GM18520 (cell line): ENCODE measurements around the gene IFIT1.
"Not testable (repeated sequence)": the region's sequence is repeated elsewhere in the genome, so short reads cannot be mapped to it uniquely, and the experiment has no call there.

Experiments used
- ATAC-seq: cut with Tn5 transposase; IDR thresholded peaks from one replicate; pipeline ENCODE4 v1.9.1; 2021; ENCODE audit not compliant: unreplicated experiment

The IFIT1 gene, protein sequence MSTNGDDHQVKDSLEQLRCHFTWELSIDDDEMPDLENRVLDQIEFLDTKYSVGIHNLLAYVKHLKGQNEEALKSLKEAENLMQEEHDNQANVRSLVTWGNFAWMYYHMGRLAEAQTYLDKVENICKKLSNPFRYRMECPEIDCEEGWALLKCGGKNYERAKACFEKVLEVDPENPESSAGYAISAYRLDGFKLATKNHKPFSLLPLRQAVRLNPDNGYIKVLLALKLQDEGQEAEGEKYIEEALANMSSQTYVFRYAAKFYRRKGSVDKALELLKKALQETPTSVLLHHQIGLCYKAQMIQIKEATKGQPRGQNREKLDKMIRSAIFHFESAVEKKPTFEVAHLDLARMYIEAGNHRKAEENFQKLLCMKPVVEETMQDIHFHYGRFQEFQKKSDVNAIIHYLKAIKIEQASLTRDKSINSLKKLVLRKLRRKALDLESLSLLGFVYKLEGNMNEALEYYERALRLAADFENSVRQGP

DNA sequence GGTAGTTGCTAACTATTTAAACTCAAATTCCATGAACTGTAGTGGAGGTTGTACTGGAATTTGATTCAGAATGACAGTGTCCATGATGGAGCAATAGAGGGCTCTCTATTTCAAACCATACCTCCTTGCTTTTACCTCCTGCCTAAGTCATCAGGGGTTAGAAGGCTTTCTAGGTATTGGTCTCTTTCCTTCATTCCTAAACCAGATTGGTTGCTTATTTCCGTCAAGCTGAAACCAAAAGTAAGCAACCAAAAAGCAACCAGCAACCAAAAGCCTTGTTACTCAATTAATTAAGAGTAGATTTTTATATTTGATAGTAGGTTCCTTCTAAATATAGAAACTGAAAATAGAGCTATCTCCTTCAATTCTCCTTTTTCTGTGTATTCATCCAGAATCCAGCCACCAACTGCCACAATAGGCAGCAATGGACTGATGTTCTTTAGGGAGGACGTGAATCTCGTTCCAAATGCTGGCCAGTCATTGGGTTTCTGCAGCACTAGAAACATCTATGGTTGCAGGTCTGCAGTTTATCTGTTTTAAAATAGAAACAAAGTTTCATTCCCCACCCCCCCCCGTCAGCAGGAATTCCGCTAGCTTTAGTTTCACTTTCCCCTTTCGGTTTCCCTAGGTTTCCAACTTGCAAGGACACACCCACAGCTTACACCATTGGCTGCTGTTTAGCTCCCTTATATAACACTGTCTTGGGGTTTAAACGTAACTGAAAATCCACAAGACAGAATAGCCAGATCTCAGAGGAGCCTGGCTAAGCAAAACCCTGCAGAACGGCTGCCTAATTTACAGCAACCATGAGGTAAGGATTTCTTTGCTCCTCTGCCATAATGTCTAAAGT lies at the start of gene IFIT1:
IFIT1 (plus strand) TSS at position 717 of the 850 bp plus-strand sequence; CDS start at position 807, 90 bp downstream.
- peak; percentile 73 for ATAC-seq

DNA sequence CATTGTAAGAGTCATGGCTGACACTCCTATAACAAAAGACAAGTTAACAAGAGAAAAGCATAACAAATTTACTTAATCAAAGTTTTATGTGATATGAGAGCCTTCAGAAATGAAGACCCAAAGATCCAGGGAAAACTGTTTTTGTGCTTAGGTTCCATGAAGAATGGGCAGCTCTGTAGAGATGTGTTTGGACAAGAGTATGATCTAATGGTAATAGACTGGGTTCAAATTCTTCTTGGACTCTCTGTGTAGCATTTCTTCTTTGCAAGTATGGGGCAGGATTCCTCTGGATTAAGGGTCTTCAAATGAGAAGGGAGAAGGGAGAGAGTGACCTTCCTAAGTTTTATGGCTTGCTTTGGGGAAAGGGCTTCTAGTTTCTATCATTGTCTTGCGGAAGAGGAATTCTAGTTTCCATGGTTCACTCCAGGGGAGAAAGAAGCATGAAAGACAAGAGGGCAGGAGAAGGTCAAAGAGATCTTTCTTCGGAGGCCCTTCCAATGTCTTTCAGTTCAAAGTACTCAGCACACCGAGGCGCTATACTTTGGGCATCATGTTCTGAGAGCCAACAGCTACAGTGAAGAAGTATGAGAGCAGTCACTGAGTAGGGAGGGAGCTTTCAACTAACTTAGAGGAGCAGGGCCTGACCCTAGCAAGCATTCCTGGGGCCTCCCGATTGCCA lies 49.2 kb upstream of the IFIT1 start:
- ATAC-seq, result no peak

DNA sequence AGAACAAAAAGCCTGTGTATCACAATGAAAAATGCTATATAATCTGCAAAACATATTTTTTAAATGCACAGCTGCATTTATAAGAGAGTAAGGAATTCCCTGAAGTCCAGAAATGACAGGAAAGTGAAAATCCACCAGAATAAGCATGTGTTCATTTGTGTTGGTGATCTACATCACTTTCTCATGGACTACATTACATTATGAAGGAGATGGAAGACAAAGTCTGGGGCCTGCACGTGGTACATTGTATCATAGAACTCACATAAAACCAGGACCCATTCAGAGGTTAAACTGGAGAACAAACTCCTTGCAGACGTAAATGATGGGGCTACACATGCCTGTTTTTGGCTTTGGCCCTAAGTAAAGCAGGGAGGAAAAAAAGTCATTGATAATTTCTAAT lies 48.3 kb upstream of the IFIT1 start:
- ATAC-seq, result no peak

DNA sequence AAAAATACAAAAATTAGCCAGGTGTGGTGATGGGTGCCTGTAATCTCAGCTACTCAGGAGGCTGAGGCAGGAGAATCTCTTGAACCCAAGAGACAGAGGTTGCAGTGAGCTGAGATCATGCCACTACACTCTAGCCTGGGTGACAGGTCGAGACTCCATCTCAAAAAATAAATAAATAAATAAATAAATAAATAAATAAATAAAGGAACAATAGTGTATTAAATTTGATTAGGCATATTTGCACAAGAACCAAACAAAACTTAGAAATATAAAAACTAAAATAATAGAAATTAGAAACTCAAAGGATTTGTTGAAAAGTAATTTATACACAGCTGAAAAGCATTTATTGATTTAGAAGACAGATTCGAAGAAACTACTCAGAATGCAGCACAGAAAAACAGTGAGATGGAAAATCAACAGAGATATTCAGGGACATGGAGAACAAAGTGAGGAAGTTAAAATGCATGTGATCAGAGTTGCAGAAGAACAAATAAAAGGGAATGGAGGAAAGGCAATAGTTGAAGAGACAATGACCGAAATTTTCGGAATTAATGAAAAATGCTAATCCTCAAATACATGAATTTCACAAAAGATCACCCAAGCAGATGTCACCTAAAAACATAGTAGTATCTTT lies 46.9 kb upstream of the IFIT1 start:
- no peak for ATAC-seq

DNA sequence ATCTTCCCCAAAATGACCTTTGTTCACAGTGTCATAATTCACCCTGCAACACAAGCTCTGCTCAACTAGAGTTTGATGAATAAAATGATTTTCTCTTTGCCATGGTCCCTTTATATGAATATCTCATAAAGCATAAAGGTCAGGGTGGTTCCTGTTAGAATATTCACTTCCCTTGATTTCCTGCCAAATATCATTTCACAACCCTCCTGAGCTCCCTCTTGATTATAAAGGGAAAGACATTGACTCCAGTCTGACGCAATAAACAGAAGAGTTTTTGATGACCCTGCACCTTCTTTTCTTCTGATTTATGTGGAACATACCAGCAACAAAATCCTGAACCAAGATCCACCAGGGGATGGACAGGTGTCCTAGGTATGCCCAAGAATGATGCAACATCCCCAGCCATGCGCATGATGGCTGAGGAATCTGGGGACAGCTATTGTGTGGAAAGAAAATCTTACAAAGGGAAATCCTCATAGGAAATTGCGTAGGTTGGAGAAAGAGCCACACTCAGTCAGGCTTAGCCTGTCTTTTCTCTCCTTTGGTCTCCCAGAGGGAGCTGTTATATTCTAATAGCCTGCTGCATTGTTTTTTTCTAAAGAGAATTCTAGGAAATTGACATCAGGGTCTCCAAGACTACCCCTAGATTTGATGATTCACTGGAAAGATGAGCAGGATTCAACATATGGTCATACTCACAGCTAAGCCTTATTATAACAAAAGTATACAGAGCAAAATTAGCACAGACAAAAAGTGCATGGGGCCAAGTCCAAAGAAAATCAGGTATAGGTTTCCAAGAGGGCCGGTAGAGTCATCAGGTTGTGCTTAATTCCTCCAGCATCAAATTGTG lies 45.8 kb upstream of the IFIT1 start:
- no peak for ATAC-seq

DNA sequence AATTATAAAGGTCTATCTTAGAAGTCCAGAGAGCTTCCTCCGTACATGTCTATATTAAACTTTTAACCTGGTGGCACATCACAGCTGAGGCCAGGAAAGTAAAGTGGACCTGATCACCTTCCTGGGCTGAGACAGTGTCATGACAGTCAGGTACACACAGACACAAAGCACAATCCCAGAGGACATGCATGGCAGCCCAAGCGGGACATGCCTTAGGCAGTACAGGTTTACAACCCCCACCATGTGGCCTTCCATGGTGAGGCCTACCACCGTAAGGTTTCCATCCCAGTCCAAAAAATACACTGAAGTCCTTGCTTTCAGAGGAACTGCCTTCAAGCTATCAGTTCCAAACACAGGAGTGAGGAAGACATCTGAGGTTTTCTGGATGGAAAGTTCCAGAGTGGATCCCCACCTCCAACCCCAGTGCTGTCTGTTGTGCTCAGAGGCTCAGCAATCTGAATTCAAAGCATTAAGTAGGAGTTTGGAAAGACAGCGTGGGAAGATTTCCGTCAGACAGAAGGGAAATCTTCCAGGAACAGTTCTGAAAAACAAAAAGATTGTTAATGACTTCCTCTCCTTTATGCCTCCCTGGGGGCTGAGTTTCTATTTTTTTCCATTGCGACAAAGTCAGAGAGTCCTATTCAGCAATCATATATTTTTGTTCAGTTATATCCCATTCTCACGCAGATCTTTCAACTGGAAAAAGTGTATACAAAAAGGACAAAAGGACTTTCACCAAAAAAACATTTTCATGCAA lies 44.5 kb upstream of the IFIT1 start:
- no peak for ATAC-seq

DNA sequence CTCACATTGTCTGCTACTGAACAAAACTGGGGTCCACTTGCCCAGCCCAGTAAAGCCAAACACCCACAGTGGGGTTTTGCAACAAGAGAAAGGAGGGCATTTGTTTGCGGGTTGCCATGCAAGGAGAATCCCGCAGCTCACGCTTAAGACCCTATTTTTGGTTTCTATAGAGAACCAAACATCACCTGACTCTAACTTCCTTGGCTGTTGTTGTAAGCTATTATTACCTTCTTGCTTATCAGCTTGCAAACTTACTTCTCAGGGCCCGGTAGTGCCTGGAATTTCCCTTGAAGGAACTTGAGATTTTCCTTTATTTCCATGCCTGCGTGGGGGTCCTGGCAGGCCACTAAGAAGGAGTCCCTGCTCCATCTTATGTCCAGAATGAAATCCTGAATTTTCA lies 43.9 kb upstream of the IFIT1 start:
- ATAC-seq, result no peak

DNA sequence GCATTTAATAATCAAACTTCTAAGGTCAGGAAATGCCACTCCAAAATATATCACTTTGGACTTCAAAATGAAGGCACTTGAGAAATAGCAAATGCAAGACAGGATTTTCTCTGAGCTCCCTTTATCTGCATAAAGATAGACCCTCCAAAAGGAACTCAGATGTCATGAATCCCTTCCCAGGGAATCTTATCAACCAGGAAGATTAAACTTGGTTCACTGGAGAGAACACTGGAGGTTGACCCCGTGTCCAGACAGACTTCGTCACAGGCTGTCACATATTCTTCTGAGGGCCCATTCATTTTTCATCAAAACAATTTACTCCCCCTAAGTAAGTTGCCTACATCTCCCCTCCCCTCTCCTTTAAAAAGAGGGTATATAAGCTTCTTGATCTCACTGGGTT lies 43.4 kb upstream of the IFIT1 start:
- ATAC-seq, result no peak

DNA sequence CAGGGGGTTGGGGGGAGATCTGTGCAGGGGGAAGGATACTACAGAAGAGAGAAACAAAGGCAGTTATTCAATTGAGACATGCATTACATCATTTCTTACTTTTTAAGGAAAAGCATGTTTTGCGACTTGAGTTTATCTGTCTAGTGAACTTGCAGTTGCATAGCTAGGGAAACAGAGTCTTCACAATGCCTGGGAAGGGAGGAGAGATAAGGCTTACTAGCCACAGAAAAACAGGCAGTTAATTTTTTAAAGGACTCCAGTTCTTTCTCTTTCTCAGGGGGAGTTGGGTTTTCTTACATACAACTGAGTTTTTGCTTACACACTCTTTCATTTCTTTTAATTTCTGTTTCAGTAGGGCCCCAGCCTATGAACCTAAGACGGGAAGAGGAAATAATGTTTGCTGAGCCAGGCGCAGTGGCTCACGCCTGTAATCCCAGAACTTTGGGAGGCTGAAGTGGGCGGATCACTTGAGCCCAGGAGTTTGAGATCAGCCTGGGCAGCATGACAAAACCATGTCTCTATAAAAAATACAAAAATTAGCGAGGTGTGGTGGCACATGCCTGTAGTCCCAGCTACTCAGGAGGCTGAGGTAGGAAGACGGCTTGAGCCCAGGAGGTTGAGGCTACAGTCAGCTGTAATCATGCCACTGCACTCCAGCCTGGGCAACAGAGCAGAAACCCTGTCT lies 41.6 kb upstream of the IFIT1 start:
- ATAC-seq, result not testable (repeated sequence)

DNA sequence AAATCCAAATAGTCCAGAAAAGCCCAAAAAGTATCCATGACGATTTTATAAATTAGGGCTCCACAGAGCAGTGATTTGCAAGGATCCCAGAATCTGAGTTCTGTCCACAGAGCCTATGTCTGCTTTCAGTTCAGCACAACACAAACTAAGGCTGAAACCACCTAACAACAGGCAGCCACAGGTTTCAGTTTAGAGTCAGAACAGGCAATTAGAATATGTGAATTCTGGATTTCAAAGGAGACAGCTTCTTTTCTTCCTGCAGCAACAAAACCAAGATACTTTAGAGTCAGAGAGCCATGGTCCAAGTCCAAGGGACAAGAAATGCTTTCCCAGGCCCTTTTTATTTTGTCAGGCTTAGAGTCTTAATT lies 41.0 kb upstream of the IFIT1 start:
- peak; percentile 75 for ATAC-seq

DNA sequence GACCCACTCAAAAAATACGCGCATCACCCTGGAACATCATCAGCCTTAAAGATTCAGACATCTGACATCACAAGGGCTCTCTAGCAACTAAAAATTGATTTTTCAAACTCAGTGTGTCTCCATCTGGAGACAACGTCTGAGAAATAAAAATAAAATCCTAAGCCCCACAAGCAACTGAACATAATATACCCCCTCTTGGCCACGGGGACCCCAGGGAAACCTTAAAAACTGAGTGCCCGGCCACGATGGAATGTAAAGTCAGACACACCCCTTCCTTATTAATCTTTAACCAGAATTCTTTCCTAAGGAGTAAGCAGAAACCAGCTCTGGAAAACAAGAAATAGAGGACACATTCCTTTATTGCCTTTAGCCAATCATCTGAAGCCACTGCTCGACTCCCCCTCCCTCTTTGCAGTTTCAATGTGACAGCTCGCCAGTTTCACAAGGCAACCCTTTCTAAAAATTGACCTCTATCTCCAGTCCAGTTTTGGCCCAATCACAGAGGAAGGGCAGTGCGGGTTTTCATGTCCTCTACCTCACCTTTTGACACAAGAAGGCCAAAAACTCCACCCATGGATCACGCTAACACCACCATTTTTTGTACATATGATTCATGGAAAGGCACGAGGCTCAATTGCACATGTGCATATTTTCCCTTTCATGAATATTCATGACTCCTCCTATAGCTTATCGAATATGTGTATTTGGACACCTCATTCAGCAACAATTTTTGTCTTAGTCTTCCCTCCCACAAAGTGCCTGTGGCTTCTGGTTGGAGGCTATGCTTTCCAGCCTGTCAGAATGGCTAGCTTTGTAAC lies 40.4 kb upstream of the IFIT1 start:
- no peak for ATAC-seq

DNA sequence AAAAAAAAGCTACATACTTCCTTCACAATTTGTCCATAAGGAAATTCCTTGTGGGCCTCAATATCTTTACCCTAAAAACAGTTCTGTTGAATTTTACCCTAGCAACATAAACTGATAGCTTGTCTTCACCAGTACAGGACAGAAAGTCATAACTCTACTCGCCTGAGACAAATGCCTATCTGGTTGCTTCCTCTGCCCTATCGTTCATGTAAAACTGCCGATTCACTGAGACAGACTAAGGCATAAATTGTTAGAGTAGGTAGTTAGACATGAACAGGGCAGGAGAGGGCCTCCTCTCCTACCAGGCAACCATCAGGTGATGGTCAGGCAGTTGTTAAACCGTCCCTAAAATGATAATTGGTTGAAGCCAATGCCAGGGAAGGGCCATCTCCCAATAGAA lies 39.6 kb upstream of the IFIT1 start:
- ATAC-seq, result no peak

DNA sequence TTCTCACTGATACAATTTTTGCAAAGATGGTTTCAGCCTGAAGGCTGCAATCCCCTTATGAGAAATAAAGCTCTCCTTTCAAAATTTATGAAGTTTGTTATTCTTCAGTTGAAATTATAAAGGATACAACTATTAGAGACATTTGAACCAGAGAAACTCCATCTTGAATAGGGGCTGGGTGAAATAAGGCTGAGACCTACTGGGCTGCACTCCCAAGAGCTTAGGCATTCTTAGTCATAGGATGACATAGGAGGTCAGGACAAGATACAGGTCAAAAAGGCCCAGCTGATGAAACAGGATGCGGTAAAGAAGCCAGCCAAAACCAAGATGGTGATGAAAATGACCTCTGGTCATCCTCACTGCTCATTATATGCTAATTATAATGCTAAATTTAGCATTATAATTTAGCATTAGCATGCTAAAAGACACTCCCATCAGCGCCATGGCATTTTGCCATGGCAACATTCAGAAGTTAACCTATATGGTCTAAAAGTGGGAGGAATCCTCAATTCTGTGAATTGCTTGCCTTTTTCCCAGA lies 37.0 kb upstream of the IFIT1 start:
- ATAC-seq, result no peak

DNA sequence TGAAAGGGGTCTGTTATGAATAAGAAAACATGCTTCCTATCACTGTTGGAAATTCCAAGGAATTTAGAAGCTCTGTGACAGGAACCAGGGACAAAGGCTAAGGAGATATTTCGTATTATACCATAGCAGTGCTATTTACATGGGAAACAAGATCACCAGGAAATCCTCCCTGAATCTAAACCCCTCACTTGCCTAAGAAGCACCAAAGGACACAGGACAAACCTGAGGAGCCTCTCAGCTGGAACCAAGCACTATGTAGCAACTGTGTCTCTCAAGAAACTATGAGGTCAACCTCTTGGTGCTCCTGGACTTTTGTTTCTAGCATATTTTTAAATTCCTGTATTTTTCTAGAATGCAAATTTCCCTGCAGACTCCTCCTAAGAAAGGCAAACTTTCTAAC lies 35.3 kb upstream of the IFIT1 start:
- no peak for ATAC-seq

DNA sequence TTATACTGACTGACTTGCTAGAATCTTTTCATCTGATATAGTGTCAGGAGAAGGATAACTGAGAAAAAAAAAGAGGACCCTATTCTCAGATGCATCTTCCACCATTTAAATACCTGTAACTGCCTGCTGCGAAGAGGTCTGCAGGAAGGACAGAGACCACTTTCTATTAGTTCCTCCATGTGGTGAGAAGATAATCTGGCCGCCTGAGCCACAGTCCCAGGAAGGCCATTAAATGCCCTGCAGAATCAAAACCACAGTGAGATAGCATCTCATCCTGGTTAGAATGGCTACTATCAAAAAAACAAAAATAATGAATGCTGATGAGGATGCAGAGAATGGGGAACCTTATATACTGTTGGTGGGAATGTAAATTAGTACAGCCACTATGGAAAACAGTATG lies 34.4 kb upstream of the IFIT1 start:
- no peak for ATAC-seq

DNA sequence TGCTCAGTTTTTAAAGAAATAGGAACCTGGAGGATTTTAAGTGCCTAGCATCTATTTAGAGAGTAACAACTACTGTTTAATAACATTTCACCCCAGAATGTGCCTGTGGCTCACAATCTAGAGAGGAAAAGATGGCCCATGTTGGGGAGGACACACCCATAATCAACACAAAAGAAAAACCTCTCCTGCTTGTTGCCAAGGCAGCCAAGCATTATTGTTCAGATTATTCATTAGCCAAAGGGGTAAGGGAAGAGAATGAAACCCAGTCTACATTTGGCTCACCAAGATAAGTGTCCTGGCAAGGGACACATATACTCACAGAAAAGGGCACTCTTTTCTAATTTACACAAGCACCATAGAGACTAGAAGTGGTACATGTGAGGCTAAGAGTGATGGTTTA lies 32.3 kb upstream of the IFIT1 start:
- no peak for ATAC-seq

DNA sequence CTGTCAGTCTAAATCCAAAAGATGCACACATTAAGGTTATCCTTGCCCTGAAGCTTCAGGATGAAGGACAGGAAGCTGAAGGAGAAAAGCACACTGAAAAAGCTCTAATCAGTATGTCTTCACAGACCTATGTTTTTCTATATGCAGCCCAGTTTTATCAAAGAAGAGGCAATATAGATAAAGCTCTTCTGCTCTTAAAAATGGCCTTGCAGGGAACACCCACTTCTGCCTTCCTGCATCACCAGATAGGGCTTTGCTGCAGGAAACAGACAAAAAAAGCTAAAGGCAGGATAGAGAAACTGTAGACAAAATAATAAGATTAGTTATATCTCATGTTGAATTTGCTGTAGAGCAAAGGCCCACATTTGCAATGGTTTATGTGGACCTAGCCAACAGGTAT lies 29.5 kb upstream of the IFIT1 start:
- no peak for ATAC-seq
